Measurements from ENCODE around the gene AAR2. TPM values are rescaled to one million over a fixed set of nuclear protein-coding genes. Genes with fewer than 3 reads are reported as not detected.
A peak's percentile ranks its signal among the peaks of the same experiment; 100 is the strongest.

AAR2 gene
- polyA plus RNA-seq (2013, experiment 1 of 4): 34.6 TPM
- 39.1 TPM for polyA plus RNA-seq (2013, experiment 2 of 4)
- 30.5 TPM for polyA plus RNA-seq (2013, experiment 3 of 4)
- polyA plus RNA-seq (2013, experiment 4 of 4): 33.3 TPM

- H3K27ac ChIP-seq (ENCODE audit: insufficient read depth, low read depth, low read length, poor library complexity, severe bottlenecking): peak within 1 kb of the TSS; percentile 60
- H3K36me3 ChIP-seq (ENCODE audit: control insufficient read depth, insufficient read depth, low read length): peaks cover 7% of the 10 kb centered on the region
- H3K4me1 ChIP-seq (ENCODE audit: control insufficient read depth, insufficient read depth, low read length): peaks cover 5% of the 10 kb centered on the region
- H3K9me3 ChIP-seq (ENCODE audit: control insufficient read depth, low read length): no peaks in the 10 kb centered on the region
- 18% methylated on average over 44 of the region's 44 CpGs for WGBS, 2 experiments
- H3K27me3 ChIP-seq (ENCODE audit: control insufficient read depth, insufficient read depth, low read length, poor library complexity, severe bottlenecking): no peaks in the 10 kb centered on the region
- peak within 1 kb of the TSS; percentile 84 for H3K4me3 ChIP-seq (ENCODE audit: insufficient read depth, low read depth, low read length)
Observed at GRCh38 chr20:36235892-36236785, at the start of gene AAR2. Gene AAR2 (plus strand): TSS chr20:36236478. CDS start chr20:36239869, 3,391 bp downstream.

GRCh38 chr20:36193977-36194712 lies 42.1 kb upstream of the AAR2 start:
- Histone ChIP-seq H3K36me3 (ENCODE audit: control insufficient read depth, insufficient read depth, low read length) (peaks cover 6% of the 10 kb centered on the region), H3K4me3 (ENCODE audit: insufficient read depth, low read depth, low read length) (no peak overlapping the region), H3K27me3 (ENCODE audit: control insufficient read depth, insufficient read depth, low read length, poor library complexity, severe bottlenecking) (no peaks in the 10 kb centered on the region), H3K27ac (ENCODE audit: insufficient read depth, low read depth, low read length, poor library complexity, severe bottlenecking) (no peak overlapping the region), H3K9me3 (ENCODE audit: control insufficient read depth, low read length) (no peaks in the 10 kb centered on the region), H3K4me1 (ENCODE audit: control insufficient read depth, insufficient read depth, low read length) (no peaks in the 10 kb centered on the region)
- 94% methylated on average over 10 of the region's 10 CpGs for WGBS, 2 experiments

- Histone ChIP-seq H3K4me1 (ENCODE audit: control insufficient read depth, insufficient read depth, low read length) (no peaks in the 10 kb centered on the region), H3K27ac (ENCODE audit: insufficient read depth, low read depth, low read length, poor library complexity, severe bottlenecking) (no peak overlapping the region), H3K36me3 (ENCODE audit: control insufficient read depth, insufficient read depth, low read length) (no peaks in the 10 kb centered on the region), H3K9me3 (ENCODE audit: control insufficient read depth, low read length) (no peaks in the 10 kb centered on the region), H3K4me3 (ENCODE audit: insufficient read depth, low read depth, low read length) (no peak overlapping the region), H3K27me3 (ENCODE audit: control insufficient read depth, insufficient read depth, low read length, poor library complexity, severe bottlenecking) (no peaks in the 10 kb centered on the region)
- WGBS, 2 experiments: 90 to 92% methylated on average over 2 of the region's 2 CpGs
Observed at GRCh38 chr20:36196676-36197075, 39.6 kb upstream of the AAR2 start.

GRCh38 chr20:36197271-36197670 lies 39.0 kb upstream of the AAR2 start:
- H3K4me1 ChIP-seq (ENCODE audit: control insufficient read depth, insufficient read depth, low read length): no peaks in the 10 kb centered on the region
- H3K4me3 ChIP-seq (ENCODE audit: insufficient read depth, low read depth, low read length): no peak overlapping the region
- H3K9me3 ChIP-seq (ENCODE audit: control insufficient read depth, low read length): no peaks in the 10 kb centered on the region
- H3K27me3 ChIP-seq (ENCODE audit: control insufficient read depth, insufficient read depth, low read length, poor library complexity, severe bottlenecking): no peaks in the 10 kb centered on the region
- WGBS, 2 experiments: 92 to 94% methylated on average over 2 of the region's 2 CpGs
- no peaks in the 10 kb centered on the region for H3K36me3 ChIP-seq (ENCODE audit: control insufficient read depth, insufficient read depth, low read length)
- no peak overlapping the region for H3K27ac ChIP-seq (ENCODE audit: insufficient read depth, low read depth, low read length, poor library complexity, severe bottlenecking)

- WGBS, 2 experiments: 70 to 71% methylated on average over 6 of the region's 6 CpGs
- Histone ChIP-seq H3K4me3 (ENCODE audit: insufficient read depth, low read depth, low read length) (no peak overlapping the region), H3K36me3 (ENCODE audit: control insufficient read depth, insufficient read depth, low read length) (no peaks in the 10 kb centered on the region), H3K27me3 (ENCODE audit: control insufficient read depth, insufficient read depth, low read length, poor library complexity, severe bottlenecking) (no peaks in the 10 kb centered on the region), H3K9me3 (ENCODE audit: control insufficient read depth, low read length) (no peaks in the 10 kb centered on the region), H3K4me1 (ENCODE audit: control insufficient read depth, insufficient read depth, low read length) (no peaks in the 10 kb centered on the region), H3K27ac (ENCODE audit: insufficient read depth, low read depth, low read length, poor library complexity, severe bottlenecking) (no peak overlapping the region)
Observed at GRCh38 chr20:36199345-36200257, 36.7 kb upstream of the AAR2 start.

- 86 to 92% methylated on average over 1 of the region's 1 CpG for WGBS, 2 experiments
- Histone ChIP-seq H3K27me3 (ENCODE audit: control insufficient read depth, insufficient read depth, low read length, poor library complexity, severe bottlenecking) (no peaks in the 10 kb centered on the region), H3K4me3 (ENCODE audit: insufficient read depth, low read depth, low read length) (no peak overlapping the region), H3K9me3 (ENCODE audit: control insufficient read depth, low read length) (no peaks in the 10 kb centered on the region), H3K4me1 (ENCODE audit: control insufficient read depth, insufficient read depth, low read length) (no peaks in the 10 kb centered on the region), H3K27ac (ENCODE audit: insufficient read depth, low read depth, low read length, poor library complexity, severe bottlenecking) (no peak overlapping the region), H3K36me3 (ENCODE audit: control insufficient read depth, insufficient read depth, low read length) (no peaks in the 10 kb centered on the region)
Observed at GRCh38 chr20:36200451-36200850, 35.8 kb upstream of the AAR2 start.

- no peaks in the 10 kb centered on the region for H3K36me3 ChIP-seq (ENCODE audit: control insufficient read depth, insufficient read depth, low read length)
- WGBS, 2 experiments: 88 to 94% methylated on average over 4 of the region's 4 CpGs
- no peaks in the 10 kb centered on the region for H3K27me3 ChIP-seq (ENCODE audit: control insufficient read depth, insufficient read depth, low read length, poor library complexity, severe bottlenecking)
- no peak overlapping the region for H3K4me3 ChIP-seq (ENCODE audit: insufficient read depth, low read depth, low read length)
- H3K4me1 ChIP-seq (ENCODE audit: control insufficient read depth, insufficient read depth, low read length): no peaks in the 10 kb centered on the region
- H3K9me3 ChIP-seq (ENCODE audit: control insufficient read depth, low read length): no peaks in the 10 kb centered on the region
- H3K27ac ChIP-seq (ENCODE audit: insufficient read depth, low read depth, low read length, poor library complexity, severe bottlenecking): no peak overlapping the region
Observed at GRCh38 chr20:36201198-36201597, 35.1 kb upstream of the AAR2 start.

- Histone ChIP-seq H3K9me3 (ENCODE audit: control insufficient read depth, low read length) (no peaks in the 10 kb centered on the region), H3K36me3 (ENCODE audit: control insufficient read depth, insufficient read depth, low read length) (no peaks in the 10 kb centered on the region), H3K4me1 (ENCODE audit: control insufficient read depth, insufficient read depth, low read length) (no peaks in the 10 kb centered on the region), H3K4me3 (ENCODE audit: insufficient read depth, low read depth, low read length) (no peak overlapping the region), H3K27me3 (ENCODE audit: control insufficient read depth, insufficient read depth, low read length, poor library complexity, severe bottlenecking) (no peaks in the 10 kb centered on the region), H3K27ac (ENCODE audit: insufficient read depth, low read depth, low read length, poor library complexity, severe bottlenecking) (no peak overlapping the region)
- WGBS, 2 experiments: 37 to 43% methylated on average over 18 of the region's 18 CpGs
Observed at GRCh38 chr20:36202891-36203338, 33.4 kb upstream of the AAR2 start.

- no peaks in the 10 kb centered on the region for H3K27me3 ChIP-seq (ENCODE audit: control insufficient read depth, insufficient read depth, low read length, poor library complexity, severe bottlenecking)
- H3K9me3 ChIP-seq (ENCODE audit: control insufficient read depth, low read length): no peaks in the 10 kb centered on the region
- WGBS, 2 experiments: 92 to 93% methylated on average over 3 of the region's 3 CpGs
- H3K4me3 ChIP-seq (ENCODE audit: insufficient read depth, low read depth, low read length): no peak overlapping the region
- H3K27ac ChIP-seq (ENCODE audit: insufficient read depth, low read depth, low read length, poor library complexity, severe bottlenecking): no peak overlapping the region
- no peaks in the 10 kb centered on the region for H3K4me1 ChIP-seq (ENCODE audit: control insufficient read depth, insufficient read depth, low read length)
- H3K36me3 ChIP-seq (ENCODE audit: control insufficient read depth, insufficient read depth, low read length): no peaks in the 10 kb centered on the region
Observed at GRCh38 chr20:36203861-36204260, 32.4 kb upstream of the AAR2 start.

Data from ectodermal cell (in vitro differentiated cells).